ENCODE data around the gene DDX20.
"Not testable (repeated sequence)": the region's sequence is repeated elsewhere in the genome, so short reads cannot be mapped to it uniquely, and the experiment has no call there.

The DDX20 gene

GRCh38 chr1:111792249-111792648, 36.5 kb downstream of the DDX20 start:
- TF ChIP-seq CTCF (conservative IDR thresholded peaks at IDR 0.05; ENCODE audit: control insufficient read depth, insufficient read depth, low read depth, low read length): no peak
- no peak overlapping the region for H3K4me3 ChIP-seq (ENCODE audit: control insufficient read depth, low read depth, low read length)
- DNase-seq (ENCODE audit: low read depth): no peak

GRCh38 chr1:111793923-111794322, 38.2 kb downstream of the DDX20 start:
- no peak for TF ChIP-seq CTCF (conservative IDR thresholded peaks at IDR 0.05; ENCODE audit: control insufficient read depth, insufficient read depth, low read depth, low read length)

GRCh38 chr1:111795401-111795800, 39.7 kb downstream of the DDX20 start:
- no peak for DNase-seq (ENCODE audit: low read depth)
- no peak overlapping the region for H3K4me3 ChIP-seq (ENCODE audit: control insufficient read depth, low read depth, low read length)
- no peak for TF ChIP-seq CTCF (conservative IDR thresholded peaks at IDR 0.05; ENCODE audit: control insufficient read depth, insufficient read depth, low read depth, low read length)

More at GRCh38 chr1:111793923-111794322, 38.2 kb downstream of the DDX20 start:
- DNase-seq (ENCODE audit: low read depth): no peak
- H3K4me3 ChIP-seq (ENCODE audit: control insufficient read depth, low read depth, low read length): no peak overlapping the region

GRCh38 chr1:111798580-111798979, 42.9 kb downstream of the DDX20 start:
- no peak for TF ChIP-seq CTCF (conservative IDR thresholded peaks at IDR 0.05; ENCODE audit: control insufficient read depth, insufficient read depth, low read depth, low read length)
- H3K4me3 ChIP-seq (ENCODE audit: control insufficient read depth, low read depth, low read length): no peak overlapping the region
- no peak for DNase-seq (ENCODE audit: low read depth)

- not testable (repeated sequence) for DNase-seq (ENCODE audit: low read depth); H3K4me3 ChIP-seq (ENCODE audit: control insufficient read depth, low read depth, low read length)
Measured at GRCh38 chr1:111799722-111800121, 44.0 kb downstream of the DDX20 start.

GRCh38 chr1:111801071-111801850, 45.6 kb downstream of the DDX20 start:
- no peak for DNase-seq (ENCODE audit: low read depth)
- TF ChIP-seq CTCF (conservative IDR thresholded peaks at IDR 0.05; ENCODE audit: control insufficient read depth, insufficient read depth, low read depth, low read length): no peak
- no peak overlapping the region for H3K4me3 ChIP-seq (ENCODE audit: control insufficient read depth, low read depth, low read length)

GRCh38 chr1:111802110-111802509, 46.4 kb downstream of the DDX20 start:
- no peak overlapping the region for H3K4me3 ChIP-seq (ENCODE audit: control insufficient read depth, low read depth, low read length)
- TF ChIP-seq CTCF (conservative IDR thresholded peaks at IDR 0.05; ENCODE audit: control insufficient read depth, insufficient read depth, low read depth, low read length): no peak
- no peak for DNase-seq (ENCODE audit: low read depth)
